LoVo (cell line): ENCODE results near the gene ATRNL1.

Source experiments
- DNase-seq: peaks from one replicate; pipeline ENCODE4 v3.0.0-alpha.2; 2016; ENCODE audit warnings: low spot score

ATRNL1 gene

DNA sequence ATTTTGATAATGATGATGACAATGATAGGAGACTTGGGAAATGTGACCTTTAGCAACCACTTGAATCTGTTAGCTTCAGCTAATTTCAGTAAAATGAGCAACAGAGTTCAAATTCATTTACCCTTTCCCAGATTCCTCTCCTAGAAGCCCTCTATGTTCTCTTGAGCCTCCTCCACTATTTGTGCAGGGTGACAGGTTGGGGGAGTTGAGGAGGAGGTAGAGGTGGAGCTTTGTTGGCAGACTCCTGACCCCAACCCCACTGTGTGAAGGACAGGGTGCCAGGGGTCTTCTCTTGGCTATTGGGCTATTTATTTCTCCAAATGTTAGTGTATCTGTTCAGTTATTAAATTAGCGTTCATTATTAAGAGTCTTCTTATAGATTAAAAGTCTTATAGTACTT lies 757.5 kb downstream of the ATRNL1 start:
- no peak for DNase-seq

DNA sequence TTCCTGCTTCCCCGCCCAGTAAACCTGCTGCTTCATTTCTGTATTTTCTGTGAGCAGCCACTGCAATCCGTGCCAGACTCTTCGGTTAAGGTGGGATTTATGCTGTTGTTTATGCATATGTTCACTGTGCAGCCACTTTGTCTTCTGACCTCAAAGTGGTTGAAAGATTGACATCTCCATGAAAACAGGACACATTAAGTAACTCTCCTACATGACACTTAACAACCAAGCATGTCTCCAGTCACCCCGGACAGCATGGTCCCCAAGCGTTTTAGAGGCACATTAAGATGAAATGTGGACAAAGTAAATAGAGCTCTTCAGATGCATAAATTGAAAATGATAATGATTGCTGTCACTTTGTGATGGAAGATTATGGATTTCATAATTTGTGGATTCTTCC lies 758.5 kb downstream of the ATRNL1 start:
- DNase-seq: no peak

DNA sequence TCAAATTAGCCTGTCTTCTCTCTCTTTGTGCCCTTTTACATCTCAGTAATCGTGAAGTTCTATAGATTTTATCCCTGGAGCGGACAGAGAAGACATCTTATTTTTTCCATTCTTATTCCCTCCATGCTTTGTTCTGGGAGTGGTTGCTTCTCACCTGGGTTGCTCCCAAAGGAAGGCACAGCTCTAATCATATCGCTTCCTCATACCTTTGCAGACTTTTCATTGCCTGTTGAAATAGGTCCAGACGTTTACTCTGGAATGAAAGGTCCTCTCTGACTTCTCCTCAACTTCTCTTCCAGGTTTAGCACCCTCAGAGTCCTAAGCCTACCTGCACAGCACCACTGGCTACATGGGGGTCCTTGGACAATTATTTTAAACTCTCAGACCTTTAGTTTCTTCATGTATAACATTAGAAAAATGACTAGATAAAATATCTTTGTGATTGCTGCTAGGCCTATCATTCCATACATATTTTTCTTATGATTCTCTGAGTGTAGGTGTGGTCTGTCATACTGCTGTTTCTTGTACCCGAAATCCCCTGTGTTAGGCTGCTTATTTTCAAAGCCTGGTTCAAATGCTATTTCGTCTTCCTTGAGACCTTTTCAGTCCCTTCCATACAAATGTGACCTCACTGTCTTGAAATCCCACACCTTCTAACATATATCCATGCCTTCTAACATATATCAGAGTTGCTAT lies 761.7 kb downstream of the ATRNL1 start:
- DNase-seq: no peak

DNA sequence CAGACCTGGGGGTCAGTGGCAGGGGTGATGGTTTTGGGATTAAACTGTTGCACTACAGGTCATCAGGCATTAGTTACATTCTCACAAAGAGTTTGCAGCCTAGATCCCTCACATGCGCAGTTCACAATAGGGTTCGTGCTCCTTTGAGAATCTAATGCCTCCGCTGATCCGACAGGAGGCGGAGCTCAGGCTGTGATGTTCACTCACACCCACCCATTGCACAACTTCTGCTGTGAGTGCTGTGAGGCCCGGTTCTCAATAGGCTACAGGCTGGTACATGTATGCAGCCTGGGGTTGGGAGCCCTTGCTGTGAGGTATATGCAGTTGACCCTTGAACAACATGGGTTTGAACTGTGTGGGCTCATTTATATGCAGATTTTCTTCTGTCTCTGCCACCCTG lies 763.4 kb downstream of the ATRNL1 start:
- no peak for DNase-seq

DNA sequence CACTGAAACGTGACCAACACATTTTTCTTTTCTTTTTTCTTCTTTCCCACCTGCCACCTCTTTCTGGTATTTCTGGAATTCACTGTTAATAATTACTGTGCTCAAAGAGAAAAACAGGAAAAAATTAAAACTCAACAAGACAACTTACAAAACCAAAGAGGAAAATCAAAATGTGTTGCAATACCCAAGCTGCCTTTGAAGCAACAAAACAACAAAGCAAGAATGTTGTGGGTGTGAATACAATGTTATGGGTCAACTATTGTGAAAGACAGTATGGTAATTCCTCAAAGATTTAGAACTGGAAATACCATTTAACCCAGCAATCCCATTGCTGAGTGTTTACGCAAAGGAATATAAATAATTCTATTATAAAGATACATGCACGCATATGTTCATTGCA lies 764.7 kb downstream of the ATRNL1 start:
- no peak for DNase-seq

DNA sequence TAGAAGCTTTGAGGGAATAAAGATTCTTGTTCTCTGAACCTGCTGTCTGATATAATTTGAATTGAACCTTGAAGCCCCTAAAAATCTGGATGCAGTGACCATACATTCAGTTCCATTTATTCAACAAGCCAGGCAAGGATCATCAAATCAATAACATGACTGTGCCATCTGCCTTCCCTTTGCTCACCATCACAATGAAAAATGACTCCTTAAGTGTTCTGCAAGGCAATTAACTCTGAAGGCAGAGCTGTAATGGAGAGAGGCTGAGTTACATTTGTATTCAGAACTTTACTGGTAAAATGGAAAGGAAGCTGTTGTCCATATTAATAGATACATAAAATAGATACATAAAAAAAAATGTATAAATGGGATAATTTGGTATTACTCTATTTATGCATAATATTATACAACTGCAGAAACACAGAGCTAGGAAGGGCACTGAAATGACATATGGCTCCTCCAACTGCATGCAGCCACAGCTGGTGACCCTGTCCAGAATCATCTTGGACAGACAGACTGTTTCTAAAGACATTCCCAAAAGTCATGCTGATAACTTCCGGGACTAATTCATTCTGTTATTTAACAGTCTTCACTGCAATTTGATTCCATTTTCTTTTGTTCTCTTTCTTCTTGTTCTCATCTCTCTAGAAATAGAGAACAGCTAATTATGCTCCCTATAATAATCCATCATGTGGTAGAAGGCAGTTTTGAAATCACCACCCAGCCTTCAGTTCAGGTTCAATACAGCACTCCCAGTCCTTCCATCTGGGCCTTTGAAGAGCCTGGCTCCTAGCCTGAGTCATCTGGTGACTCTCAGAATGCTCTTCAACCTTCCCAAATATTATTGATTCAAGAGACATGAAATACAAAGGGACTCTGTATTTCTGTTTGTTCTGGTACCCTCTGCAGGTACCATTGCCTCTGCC lies 767.3 kb downstream of the ATRNL1 start:
- DNase-seq: no peak

DNA sequence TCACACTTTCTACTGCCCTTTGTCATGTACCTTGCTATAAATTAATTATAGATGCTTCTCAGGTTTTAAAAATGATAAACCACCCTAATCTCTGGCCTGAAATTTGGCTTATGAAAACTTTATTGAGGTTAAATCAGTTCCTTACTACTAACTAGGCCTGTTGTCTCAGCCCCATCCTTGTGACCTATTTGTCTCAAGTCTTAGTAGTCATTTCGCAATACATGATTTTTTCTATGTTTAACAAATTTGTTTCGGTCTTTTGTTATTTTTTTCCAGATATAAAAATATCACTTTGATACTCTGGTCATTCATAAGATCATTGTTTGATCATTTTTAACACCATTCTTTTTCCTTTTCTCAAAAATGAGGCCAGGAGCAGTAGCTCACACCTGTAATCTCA lies 768.3 kb downstream of the ATRNL1 start:
- DNase-seq: no peak

DNA sequence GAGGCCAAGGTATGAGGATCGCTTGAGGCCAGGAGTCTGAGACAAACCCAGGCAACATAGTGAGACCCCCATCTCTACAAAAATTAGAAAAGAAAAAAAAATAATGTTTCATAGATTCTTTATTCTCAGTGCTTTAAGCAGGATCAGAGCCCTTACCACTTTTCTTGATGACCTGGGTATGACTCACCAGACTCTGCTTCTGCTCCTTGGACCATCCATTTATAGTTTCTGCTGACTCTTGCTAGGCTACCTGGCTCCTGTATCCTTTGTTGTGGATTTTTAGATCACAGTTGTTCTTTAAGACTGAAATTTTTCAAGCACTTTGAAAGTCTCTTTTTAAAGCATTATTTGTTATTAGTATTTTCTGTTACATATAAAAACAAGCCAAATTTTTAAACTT lies 768.7 kb downstream of the ATRNL1 start:
- no peak for DNase-seq

DNA sequence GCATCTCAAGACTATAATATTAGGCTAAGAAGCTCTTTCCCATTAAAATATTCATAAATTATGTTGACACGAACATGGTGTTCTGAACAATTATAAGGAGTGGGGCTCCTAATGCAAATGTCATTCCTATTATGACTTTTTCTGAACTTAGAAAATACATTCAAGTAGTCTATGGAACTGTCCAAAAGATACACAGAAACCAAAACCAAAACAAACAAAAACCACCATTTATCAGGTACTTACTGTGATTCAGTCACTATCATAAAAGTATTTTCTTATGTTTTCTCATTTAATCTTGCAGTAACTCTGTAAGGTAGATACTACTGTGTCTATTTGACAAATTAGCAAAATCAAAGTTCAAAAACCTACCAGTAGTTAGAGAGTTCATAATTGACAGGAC lies 773.0 kb downstream of the ATRNL1 start:
- no peak for DNase-seq

DNA sequence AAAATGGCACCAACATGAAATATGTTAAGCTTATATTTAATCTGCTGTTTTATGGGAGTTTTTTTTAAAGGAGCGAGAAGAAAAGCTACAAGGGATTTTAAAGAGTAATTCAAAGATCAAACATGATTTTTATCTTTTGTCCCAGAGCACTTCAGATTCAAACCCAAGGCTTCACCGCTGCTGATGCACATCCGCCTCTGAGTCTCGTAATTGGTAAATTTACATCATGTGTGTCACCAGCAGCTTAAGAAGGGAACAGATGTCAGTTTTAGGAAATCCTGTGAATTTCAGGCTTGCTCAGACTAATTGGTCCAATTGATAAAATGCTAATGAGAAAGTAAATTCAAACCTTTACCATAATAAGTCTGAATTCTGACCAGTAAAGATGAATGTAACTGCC lies 773.5 kb downstream of the ATRNL1 start:
- DNase-seq: no peak

DNA sequence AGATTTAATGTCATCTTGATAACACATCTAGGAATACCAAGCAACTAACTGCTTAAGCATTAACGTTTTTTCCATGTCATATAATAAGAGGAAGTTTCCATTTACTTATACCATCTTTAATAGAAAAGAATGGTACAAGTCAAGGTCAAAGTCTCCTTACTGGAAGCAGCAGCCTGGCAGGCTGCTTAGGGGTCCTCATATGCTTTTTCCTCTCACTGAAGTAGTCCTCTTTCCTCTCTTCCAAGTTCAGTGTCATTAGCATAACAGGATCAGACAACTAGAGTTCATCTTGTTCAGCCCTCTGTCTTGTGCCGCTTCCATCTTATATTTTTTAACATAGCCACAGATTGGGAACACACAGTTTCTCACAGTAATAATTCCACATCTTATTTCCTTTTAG lies 774.1 kb downstream of the ATRNL1 start:
- no peak for DNase-seq

DNA sequence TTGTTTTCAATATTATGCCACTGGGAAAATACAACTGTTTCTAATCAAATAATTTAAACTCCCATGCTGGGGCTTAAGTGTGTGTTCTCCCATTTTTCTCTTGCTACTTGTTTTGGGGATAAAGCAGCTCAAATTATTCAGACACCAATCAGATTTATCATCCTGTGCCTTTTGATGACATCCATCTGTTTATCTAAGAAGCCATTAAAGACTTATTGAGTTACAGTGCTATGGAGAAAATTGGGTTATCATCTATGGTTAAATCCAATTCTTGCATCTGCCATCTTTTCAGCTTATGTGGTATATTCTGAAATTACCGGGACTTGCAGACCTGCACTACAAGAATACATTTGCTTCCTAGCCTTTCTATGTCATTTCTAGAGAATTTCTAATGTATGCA lies 778.7 kb downstream of the ATRNL1 start:
- no peak for DNase-seq

DNA sequence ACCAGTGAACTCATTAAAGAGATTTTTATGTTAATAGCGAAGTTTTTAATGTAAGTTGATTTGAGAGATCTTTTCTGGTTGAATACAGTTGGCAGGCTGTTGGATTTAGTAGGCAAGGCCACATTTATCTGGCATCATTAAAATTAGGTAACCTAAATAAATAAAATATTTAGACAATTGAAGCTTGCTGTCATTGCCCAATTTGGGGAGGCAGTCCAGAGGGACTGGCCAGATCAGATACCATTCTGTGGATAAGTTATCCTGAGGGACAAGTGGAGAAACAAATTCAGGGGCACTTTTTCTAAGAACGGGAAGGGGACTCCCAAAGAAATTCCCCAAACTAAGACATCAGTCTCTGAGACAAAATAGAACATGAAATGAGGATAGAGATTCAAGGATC lies 782.0 kb downstream of the ATRNL1 start:
- DNase-seq: no peak

DNA sequence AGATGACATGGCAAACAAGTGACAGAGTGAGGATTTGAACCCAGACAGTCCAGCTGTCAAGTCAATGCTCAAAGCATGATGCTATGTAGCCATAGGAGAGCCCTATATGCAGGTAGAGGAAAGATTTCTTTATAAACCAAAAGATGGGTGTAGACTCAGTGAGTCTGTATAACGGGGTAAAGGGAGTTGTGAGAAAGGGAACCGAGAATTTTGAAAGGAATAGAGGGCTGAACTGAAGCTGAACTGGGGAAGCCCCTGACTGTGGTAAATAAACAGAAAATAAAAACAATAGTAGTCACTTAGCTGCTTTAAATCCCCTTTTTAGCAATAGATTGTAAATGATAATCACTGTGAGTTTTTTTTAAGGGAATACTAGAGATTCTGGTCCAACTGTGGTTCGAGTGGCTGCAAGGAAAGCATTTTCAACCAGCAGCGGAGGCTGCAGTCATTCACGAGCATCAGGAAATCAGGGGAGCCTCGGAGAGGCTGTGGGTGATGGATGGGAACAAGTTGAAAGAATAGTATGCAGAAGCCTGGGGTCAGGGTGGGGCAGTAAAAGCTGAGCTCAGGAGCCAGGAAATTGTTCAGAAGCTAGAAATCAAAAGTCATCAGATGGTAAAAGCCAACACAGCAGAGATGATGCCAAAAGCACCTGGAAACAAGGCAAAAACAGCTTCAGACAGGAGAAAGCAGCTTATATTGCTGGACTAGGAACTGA lies 786.4 kb downstream of the ATRNL1 start:
- no peak for DNase-seq

DNA sequence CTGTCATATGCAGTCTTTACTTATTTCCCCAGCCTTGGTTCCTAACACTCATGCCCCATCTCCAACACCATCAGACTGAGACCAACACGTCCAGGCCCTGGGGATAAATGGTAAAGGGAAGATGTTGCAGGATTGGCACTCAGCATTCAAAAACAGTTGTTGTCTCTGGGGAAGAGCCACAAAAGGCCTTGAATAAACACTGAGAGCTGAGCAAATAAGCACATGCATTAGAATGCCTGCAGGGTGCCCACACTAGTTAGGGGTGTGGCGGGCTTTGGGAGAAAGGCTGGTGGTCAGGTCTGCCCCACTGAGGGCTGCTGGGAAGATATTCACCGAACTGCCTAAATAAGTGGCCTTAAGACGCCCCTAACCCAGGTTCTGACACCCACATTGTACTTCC lies 788.9 kb downstream of the ATRNL1 start:
- no peak for DNase-seq

DNA sequence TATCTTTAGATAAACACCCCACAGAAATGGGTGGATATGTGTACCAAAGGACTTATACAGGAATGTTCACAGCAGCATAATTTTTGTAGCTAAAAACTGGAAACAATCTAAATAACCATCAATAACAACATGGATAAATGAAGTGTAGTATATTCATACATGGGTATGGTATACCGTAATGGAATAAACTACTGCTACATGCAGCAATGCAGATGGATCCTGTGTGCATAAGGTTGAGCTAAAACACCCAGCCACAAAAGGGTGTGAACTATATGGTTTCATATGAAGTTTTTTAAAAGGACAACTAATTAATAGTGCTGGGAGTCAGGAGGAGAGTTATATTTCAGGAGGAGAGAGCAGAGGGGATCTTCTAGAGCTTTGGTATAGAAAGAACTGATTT lies 790.2 kb downstream of the ATRNL1 start:
- DNase-seq: no peak

DNA sequence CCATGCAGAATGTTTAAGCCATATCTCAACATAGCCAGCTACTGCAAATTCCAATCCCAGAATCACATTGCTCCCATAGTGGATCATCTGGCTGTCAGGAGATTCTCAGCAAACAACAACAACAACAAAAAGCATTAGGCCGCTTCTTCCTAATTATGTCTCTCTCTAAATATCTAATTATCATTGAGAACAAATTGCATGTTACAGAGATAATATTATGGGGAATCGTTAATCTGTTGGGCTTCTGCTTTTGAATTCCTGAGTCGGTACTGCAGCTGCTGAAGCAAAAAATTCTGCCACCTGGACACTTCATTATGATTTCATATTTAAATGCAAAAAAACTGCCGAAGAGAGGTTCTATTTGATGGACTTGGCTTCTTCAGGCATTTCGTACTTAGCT lies 791.2 kb downstream of the ATRNL1 start:
- no peak for DNase-seq

DNA sequence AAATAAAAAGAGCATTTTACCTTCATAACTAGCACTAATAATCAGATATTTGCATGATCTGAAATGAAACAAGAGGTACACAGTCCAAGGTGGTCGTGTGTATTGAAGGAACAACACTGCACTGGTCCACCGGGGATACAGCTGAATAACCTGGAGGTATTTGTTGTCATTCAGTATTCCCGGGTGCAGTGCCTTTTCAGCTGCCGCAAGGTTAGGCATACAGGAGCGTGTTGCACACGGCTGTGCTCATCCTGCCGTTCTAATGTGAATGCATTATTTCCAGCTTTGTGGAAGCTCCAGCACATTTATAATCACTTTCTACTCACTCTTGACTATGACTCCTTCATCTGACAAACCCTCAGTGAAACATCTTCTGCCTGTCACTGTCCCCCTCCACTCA lies 802.0 kb downstream of the ATRNL1 start:
- no peak for DNase-seq

DNA sequence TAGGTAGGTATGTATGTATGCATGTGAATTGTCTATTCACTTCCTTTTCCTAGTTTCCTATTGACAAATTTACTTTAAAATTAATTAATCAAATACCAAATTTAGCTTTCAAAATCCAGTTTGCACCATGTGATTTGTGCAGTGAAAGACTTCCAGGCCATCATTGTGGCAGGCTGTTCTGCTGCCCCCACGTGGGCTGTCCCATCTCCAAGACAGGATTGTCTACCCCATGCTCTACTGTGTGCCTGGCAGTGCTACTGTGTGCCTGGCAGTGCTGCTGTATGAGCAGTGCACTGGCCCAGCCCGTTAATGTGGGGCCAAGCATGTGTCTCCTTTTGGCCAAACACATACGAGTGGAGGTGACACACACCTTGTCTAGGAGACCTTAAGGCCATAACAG lies 805.1 kb downstream of the ATRNL1 start:
- DNase-seq: no peak

DNA sequence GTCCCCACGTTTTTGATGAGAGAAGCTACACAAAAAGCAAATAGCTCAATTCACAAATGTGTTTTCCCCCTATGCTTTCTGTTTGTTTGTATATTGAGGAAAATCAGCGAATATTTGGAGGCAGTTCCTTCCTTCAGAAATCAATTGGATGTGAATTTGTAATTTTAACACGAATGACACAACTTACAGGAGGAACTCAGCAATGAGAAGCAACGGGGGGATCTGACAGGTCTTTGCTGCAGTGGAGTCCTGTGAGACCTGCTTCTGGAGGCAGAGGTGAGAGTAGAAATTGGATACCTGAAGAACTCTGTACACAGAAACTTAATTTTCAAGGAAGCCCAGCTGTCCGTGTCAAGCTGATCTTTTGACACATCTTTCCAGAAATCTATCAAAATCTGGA lies 809.4 kb downstream of the ATRNL1 start:
- no peak for DNase-seq

DNA sequence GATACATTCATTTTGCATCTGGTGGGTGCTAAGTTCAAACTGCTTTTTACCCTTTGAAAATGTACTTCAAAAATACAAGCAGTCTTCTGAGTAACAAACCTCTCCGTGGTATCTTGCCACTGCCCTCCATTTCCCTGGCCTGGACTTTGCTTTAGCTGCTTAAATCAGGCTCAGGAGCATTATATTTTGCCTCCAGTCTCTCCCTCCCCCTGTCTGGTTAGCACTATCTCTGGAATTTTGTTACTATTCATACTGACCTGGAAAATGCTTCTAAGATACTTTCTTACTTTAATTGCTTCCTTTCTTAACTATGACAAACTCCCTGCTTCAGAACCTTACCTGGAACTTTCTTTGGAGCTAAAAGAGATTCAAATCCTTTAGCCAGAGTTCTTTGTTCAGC lies 810.0 kb downstream of the ATRNL1 start:
- DNase-seq: no peak

DNA sequence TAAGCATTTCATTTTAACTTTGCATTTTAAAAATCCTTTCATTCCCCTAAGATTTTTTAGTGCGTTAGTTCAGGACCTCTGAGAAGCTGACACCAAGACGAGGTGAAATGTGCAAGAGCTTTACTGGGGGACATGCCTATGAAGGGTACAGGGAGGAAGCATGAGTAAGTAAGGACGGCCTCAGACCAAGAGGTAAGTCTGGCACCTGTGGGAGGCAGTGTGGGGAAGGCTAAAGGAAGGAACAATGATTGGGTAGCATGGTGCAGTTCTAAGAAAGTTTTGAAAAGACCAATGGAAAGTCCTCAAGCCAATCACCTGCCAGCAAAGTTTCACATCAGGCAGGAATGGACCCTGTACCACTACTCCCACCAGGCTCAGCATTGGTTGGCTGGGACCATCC lies 810.7 kb downstream of the ATRNL1 start:
- DNase-seq: no peak

DNA sequence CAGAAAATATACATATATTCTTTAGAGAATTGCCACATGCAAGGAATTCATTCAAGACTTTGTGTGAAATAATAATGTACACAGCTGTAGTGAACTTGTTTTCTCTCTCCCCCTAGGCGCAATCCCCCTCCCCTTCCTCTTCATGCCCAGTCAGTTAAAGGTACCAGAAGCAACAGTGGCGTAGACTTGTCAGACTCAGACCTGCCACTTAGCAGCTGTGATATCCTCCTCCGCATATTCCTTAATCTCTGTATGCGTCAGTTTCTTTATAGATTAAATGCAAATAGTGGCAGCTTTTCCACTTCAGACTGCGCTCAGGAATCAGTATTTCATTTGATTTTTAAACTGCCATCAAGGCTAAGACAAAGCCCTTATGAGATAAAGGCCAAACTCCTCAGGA lies 815.9 kb downstream of the ATRNL1 start:
- no peak for DNase-seq
